Right lobe of liver (tissue), 6 donors: ENCODE measurements around the gene CSNK1D. TPM values are rescaled to one million over a fixed set of nuclear protein-coding genes. Genes with fewer than 3 reads are reported as not detected.

Experiments used
- ATAC-seq, 4 donors: fragments of 200-7000 bp; cut with Tn5 transposase; one replicate each; pipeline ENCODE4 v1.9.1; 2020; ENCODE audit warnings: mild to moderate bottlenecking in 4 of 4, moderate library complexity in 4 of 4
- DNase-seq, 3 donors: peaks; one replicate each; pipeline ENCODE4 v3.0.0-alpha.2; 2020
- H3K27ac ChIP-seq, 3 donors: fragments of 200-600 bp; one replicate each; pipeline ENCODE4 v1.8.0; 2022
- H3K27me3 ChIP-seq, 2 donors: fragments of 200-600 bp; one replicate each; pipeline ENCODE4 v1.8.0; 2022
- H3K36me3 ChIP-seq, 4 donors: fragments of 200-600 bp; sonication (generic) in 1 of 4; one replicate each; pipeline versions ENCODE4 v1.5.1 to v1.8.0; 2017 to 2022; ENCODE audit warnings: control low read depth in 1 of 4
- H3K4me1 ChIP-seq, 4 donors: fragments of 200-600 bp; sonication (generic) in 1 of 4; one replicate each; pipeline versions ENCODE4 v1.5.1 to v1.8.0; 2017 to 2022; ENCODE audit warnings: control low read depth in 1 of 4
- H3K4me3 ChIP-seq, 3 donors: fragments of 200-600 bp; one replicate each; pipeline ENCODE4 v1.8.0; 2022
- H3K9me3 ChIP-seq, 4 donors: fragments of 200-600 bp; sonication (generic) in 1 of 4; one replicate each; pipeline versions ENCODE4 v1.5.1 to v1.8.0; 2017 to 2022; ENCODE audit warnings: control low read depth in 1 of 4
- CTCF ChIP-seq, 4 donors: fragments of 200-600 bp in 3 of 4; fragments of 450-650 bp in 1 of 4; IDR thresholded peaks; one replicate each; pipeline versions ENCODE4 v1.5.1 to v1.8.0; 2016 to 2022; ENCODE audit warnings: antibody characterized with exemption in 4 of 4, mild to moderate bottlenecking in 2 of 4
- POLR2A ChIP-seq: fragments of 450-650 bp; IDR thresholded peaks from one replicate; pipeline ENCODE4 v1.6.1; 2017; ENCODE audit warnings: antibody characterized with exemption, mild to moderate bottlenecking
- WGBS: methylation state at CpG from one replicate; pipeline ENCODE4 v1.1.6; 2018; ENCODE audit warnings: low coverage, low lambda C conversion rate; ENCODE audit not compliant: insufficient coverage; ENCODE audit errors: missing lambda C conversion rate; 5-methylcytosine and 5-hydroxymethylcytosine counted together
- intact Hi-C, 2 donors: fragments of 100-400 bp; cut with DNase I; formaldehyde crosslinking; loops; one replicate each; pipeline versions ENCODE4 v1.11.2 to v1.14.1; 2022
- total RNA-seq, 6 experiments: library from RNA; depleted of rRNA in 2 of 6; stranded (reverse); fragments of >200 nt in 2 of 6; fragmentation: NEBNext Ultra II Directional in 3 of 6; extraction: Animal tissue kit (Norgen Biotek cat#: 25700) in 3 of 6; gene quantifications; one replicate each; pipeline versions ENCODE4 v1.1.0 to v1.2.4, GENCODE V29; 2016 to 2023
- donor health status: DM: no; HTN: yes; CAD: no.
- donor health status: DM: no; HTN: no; CAD: no.
- donor health status: DM: no; HTN: no; CAD: no.
- donor health status: DM: no; HTN: yes; CAD: no.
- donor health status: DM: no; HTN: yes; CAD: no.

Gene CSNK1D
- total RNA-seq, 6 experiments from 2014 or later = 32.7 to 73.0 (median 45.9) TPM

- intact Hi-C loops = loop anchor here (5.0 kb wide), 2 partner anchors 82 to 87 kb away; partner anchors contain the start of gene CD7 (in 1 of the 2)
Observed at GRCh38 chr17:82235056-82235774, 38.3 kb downstream of the CSNK1D start.

GRCh38 chr17:82234211-82235055 lies 39.1 kb downstream of the CSNK1D start:
- 59% methylated on average over 11 of the region's 26 CpGs for WGBS
- Histone ChIP-seq H3K9me3 (no peaks in the 10 kb centered on the region), H3K27me3 (no peaks in the 10 kb centered on the region), H3K4me1 (peaks cover 0 to 38% (median 13%) of the 10 kb centered on the region in 4 donors), H3K36me3 (no peaks in the 10 kb centered on the region), H3K27ac (no peak overlapping the region), H3K4me3 (no peak overlapping the region)
- DNase-seq (no peak), ATAC-seq (no peak)
- TF ChIP-seq POLR2A = no peak
- no peak for TF ChIP-seq CTCF (IDR thresholded peaks at IDR 0.05)
- intact Hi-C loops = loop anchor here (5.0 kb wide), 2 partner anchors 83 to 88 kb away; partner anchors contain the start of gene CD7 (in 1 of the 2)

More at GRCh38 chr17:82235056-82235774, 38.3 kb downstream of the CSNK1D start:
- no peak for TF ChIP-seq POLR2A
- TF ChIP-seq CTCF (IDR thresholded peaks at IDR 0.05) = no peak
- Histone ChIP-seq H3K27me3 (no peaks in the 10 kb centered on the region), H3K4me1 (peaks cover 0 to 45% (median 19%) of the 10 kb centered on the region in 4 donors), H3K4me3 (no peak overlapping the region), H3K9me3 (no peaks in the 10 kb centered on the region), H3K27ac (no peak overlapping the region), H3K36me3 (no peaks in the 10 kb centered on the region)
- 80% methylated on average over 7 of the region's 19 CpGs for WGBS
- ATAC-seq (no peak), DNase-seq (no peak)

GRCh38 chr17:82232876-82233785 lies 40.4 kb downstream of the CSNK1D start:
- Histone ChIP-seq H3K36me3 (no peaks in the 10 kb centered on the region), H3K4me3 (no peak overlapping the region), H3K9me3 (no peaks in the 10 kb centered on the region), H3K27ac (no peak overlapping the region), H3K4me1 (peaks cover 0 to 26% (median 6%) of the 10 kb centered on the region in 4 donors), H3K27me3 (no peaks in the 10 kb centered on the region)
- peak in 1 of 3 donors; percentile 65 for DNase-seq
- ATAC-seq = no peak
- intact Hi-C loops = no loop called here
- TF ChIP-seq POLR2A (no peak), CTCF (IDR thresholded peaks at IDR 0.05) (no peak)
- 59% methylated on average over 6 of the region's 21 CpGs for WGBS

- Histone ChIP-seq H3K4me3 (peak overlapping the region in 2 of 3 donors; percentile 52 to 67), H3K9me3 (no peaks in the 10 kb centered on the region), H3K27ac (peak overlapping the region; percentile 80 to 95 (median 87)), H3K27me3 (no peaks in the 10 kb centered on the region), H3K4me1 (peaks cover 0 to 26% (median 5%) of the 10 kb centered on the region in 4 donors), H3K36me3 (no peaks in the 10 kb centered on the region)
- TF ChIP-seq CTCF (IDR thresholded peaks at IDR 0.05) (no peak), POLR2A (no peak)
- no peak for ATAC-seq
- intact Hi-C loops = no loop called here
- peak in 1 of 3 donors; percentile 61 for DNase-seq
- 78% methylated on average over 6 of the region's 21 CpGs for WGBS
Observed at GRCh38 chr17:82232322-82232820, 41.1 kb downstream of the CSNK1D start.
